Medulla oblongata (tissue), 1 donor: Measurements from ENCODE around the gene TMCC2.
"Not testable (repeated sequence)": the region's sequence is repeated elsewhere in the genome, so short reads cannot be mapped to it uniquely, and the experiment has no call there.

Source experiments
- DNase-seq: peaks from one replicate; pipeline ENCODE4 v3.0.0-alpha.2; 2015; ENCODE audit errors: extremely low spot score

TMCC2 gene, protein sequence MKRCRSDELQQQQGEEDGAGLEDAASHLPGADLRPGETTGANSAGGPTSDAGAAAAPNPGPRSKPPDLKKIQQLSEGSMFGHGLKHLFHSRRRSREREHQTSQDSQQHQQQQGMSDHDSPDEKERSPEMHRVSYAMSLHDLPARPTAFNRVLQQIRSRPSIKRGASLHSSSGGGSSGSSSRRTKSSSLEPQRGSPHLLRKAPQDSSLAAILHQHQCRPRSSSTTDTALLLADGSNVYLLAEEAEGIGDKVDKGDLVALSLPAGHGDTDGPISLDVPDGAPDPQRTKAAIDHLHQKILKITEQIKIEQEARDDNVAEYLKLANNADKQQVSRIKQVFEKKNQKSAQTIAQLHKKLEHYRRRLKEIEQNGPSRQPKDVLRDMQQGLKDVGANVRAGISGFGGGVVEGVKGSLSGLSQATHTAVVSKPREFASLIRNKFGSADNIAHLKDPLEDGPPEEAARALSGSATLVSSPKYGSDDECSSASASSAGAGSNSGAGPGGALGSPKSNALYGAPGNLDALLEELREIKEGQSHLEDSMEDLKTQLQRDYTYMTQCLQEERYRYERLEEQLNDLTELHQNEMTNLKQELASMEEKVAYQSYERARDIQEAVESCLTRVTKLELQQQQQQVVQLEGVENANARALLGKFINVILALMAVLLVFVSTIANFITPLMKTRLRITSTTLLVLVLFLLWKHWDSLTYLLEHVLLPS

GRCh38 chr1:205227584-205228013 lies at the start of gene TMCC2:
TMCC2 (plus strand) TSS chr1:205227946; CDS start chr1:205228565, 619 bp downstream.
- peak; percentile 96 for DNase-seq

- DNase-seq: no peak
Measured at GRCh38 chr1:205179842-205180241, 47.9 kb upstream of the TMCC2 start.

DNA sequence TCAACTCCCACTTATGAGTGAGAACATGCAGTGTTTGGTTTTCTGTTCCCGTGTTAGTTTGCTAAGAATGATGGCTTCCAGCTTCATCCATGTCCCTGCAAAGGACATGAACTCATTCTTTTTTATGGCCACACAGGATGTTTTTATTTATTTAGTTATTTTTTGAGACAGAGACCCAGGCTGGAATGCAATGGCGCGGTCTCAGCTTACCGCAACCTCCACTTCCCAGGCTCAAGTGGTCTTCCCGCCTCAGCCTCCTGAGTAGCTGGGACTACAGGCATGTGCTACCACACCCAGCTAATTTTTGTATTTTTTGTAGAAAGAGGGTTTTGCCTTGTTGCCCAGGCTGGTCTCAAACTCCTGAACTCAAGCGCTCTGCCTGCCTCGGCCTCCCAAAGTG lies 47.4 kb upstream of the TMCC2 start:
- DNase-seq: not testable (repeated sequence)

GRCh38 chr1:205182930-205183329 lies 44.8 kb upstream of the TMCC2 start:
- DNase-seq: no peak

DNA sequence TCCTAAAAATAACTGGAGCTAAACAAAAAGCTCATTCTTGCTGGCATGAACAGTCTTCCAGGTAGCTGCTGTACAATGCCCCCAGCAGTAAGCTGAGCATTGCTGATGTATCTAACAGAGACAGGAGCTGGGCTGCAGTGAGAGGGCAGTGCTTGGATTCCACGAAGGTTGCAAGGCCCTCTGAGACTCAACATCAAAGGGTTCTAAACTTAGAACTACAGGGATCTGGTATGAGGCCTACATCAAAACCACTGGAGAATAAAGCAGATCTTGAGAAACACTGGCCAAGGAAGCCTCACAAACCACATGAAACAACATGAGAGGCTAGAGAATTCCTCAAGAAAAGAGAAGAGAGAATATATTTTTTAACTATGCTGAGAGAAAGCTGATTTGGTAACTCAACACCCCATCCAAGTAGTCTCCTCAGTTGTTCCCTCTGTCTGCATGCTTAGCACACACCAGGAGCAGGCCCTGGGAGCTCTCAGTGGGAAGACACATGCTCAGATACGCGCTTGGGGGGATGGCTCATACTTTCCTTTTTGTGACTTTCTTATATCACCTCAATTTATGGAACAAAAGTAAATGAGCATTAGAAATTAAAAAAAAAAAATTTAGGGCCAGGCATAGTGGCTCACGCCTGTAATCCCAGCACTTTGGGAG lies 43.9 kb upstream of the TMCC2 start:
- no peak for DNase-seq

- DNase-seq: no peak
Measured at GRCh38 chr1:205186191-205186590, 41.6 kb upstream of the TMCC2 start.

DNA sequence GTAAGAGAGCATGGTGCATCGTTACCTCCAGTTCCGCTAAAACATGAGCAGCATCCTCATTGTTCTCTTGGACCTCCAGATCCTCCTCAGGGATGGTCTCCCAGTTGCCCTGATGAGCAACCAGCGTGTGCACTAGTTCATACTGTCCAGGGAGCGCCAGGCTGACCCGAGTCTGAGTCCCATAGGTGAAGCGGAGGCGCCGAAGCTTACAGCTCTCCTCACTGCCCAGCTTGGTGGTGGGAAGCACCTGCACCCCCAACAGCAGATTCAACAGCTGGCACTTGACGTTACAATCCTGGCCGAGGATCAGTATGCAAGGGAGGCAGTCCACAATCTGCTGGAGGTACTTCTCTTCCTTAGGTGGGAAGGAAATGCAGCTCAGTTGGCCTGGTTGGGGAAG lies 40.3 kb upstream of the TMCC2 start:
- DNase-seq: no peak

DNA sequence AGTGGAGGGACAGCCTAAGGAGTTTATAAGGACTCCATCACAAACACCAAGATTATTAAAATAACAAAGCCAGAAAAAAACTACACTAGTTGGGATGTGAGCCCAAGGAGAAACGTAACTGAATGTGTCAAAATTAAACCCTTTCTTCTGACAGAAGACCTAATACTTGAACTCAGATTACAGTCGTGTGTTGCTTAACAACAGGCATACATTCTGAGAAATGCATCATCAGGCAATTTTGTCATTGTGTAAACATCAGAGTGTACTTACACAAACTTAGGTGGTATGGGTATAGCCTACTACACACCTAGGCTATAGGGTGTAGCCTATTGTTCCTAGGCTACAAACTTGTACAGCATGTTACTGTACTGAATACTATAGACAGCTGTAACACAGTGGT lies 39.6 kb upstream of the TMCC2 start:
- no peak for DNase-seq

GRCh38 chr1:205188596-205188995 lies 39.1 kb upstream of the TMCC2 start:
- no peak for DNase-seq

- DNase-seq: peak; percentile 13
Measured at GRCh38 chr1:205189131-205189530, 38.6 kb upstream of the TMCC2 start.

GRCh38 chr1:205190845-205191577 lies 36.7 kb upstream of the TMCC2 start:
- DNase-seq: peak; percentile 16

GRCh38 chr1:205191622-205192021 lies 36.1 kb upstream of the TMCC2 start:
- DNase-seq: no peak

GRCh38 chr1:205192287-205192686 lies 35.5 kb upstream of the TMCC2 start:
- DNase-seq: no peak

GRCh38 chr1:205199090-205199930 lies 28.4 kb upstream of the TMCC2 start:
- peak; percentile 41 for DNase-seq

- no peak for DNase-seq
Measured at GRCh38 chr1:205199931-205200299, 27.8 kb upstream of the TMCC2 start.

DNA sequence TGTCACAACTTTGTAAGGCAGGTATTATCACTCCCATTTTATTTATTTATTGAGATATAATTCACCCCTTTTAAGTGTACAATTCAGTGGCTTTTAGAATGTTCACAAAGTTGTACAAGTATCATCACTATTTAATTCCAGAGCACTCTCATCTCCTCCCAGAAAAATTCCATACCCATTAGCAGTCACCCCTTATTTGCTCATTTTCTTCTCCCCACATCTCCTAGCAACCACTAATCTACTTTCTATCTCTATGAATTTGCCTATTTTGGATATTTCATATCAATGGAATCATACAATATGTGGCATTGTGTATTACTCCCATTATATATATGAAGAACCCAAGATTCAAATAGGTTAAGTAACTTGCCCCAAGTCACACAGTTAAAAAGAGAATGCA lies 23.2 kb upstream of the TMCC2 start:
- no peak for DNase-seq

DNA sequence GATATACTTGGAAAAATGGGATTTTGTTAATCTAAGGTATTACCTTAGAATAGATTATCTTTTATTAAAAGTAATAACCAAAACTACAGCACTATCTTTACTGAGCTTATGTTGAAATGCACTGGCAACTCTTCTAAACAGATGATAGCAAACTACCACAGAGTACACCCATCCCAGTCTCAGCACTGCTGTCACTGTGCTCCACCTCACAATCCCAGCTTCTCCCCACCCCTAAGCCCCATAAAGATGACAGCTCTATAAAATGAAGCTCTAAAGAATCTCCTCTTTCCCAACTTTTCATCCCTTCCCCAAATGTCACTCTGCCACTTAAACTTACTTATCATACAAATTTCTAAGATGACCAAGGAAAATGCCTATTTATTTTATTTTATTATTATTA lies 22.7 kb upstream of the TMCC2 start:
- no peak for DNase-seq

DNA sequence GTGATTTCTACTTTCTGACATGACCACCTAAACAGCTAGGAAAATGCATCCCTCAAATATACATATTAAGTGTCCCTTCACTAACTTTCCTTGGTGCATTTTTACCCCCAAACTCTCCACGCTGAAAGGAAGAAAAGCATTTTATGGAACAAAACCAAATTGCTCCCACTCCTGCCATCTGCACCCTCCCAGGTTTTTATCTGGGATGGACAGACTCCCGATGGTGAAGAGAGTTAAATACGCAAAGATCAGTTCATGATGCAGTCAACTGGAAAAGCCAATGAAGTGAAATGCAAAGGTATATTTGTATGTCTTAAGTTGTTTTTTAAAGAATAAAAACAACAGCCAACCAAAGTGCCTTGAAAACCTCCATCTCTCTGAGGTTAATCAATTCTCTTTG lies 18.9 kb upstream of the TMCC2 start:
- DNase-seq: no peak

- DNase-seq: no peak
Measured at GRCh38 chr1:205210756-205211168, 17.0 kb upstream of the TMCC2 start.

DNA sequence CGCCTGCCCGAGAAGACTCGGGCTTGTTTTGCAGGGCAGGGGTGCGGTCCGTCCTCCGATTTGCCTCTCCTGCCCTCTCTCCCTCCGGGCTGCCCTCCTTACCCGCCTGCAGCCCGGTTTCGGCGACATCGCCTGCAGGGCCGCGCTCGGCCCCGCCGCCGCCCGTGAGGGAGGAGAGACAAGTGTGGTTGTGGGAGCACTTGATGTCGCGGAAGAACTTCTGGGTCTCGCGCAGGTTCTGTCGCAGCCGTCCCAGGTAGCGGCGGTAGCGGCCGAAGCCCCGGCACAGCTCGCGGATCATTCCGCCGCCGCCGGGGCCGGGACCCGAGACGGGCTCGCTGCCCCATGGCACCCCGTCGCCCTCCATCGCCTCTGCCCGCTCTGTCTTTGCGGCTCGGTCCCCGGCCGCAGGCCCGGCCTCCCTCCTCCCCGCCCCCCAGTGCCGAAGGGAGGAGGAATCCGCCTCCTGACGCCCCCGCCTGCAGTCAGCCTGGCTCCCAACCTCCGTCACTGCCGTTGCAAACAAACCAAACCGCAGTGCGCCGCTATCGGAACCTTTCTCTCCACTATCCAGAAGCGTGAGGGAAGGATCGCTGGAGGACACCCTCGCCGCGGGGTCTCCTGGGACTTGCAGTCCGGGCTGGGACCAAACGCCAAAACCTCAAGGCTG lies 16.4 kb upstream of the TMCC2 start, which contains the start of gene DSTYK:
Gene DSTYK, minus strand, starts transcription at position 534 of the 670 bp plus-strand sequence. Its CDS starts 167 bp downstream, at position 367.
- peak; percentile 98 for DNase-seq
